Ectodermal cell (in vitro differentiated cells): Measurements from ENCODE around the gene RNLS.

Experiments used
- H3K27ac ChIP-seq: 2 replicates; pipeline ENCODE4 v1.7.0; 2013; ENCODE audit warnings: mild to moderate bottlenecking, low read depth, low read length; ENCODE audit not compliant: insufficient read depth, poor library complexity, severe bottlenecking
- H3K27me3 ChIP-seq: 2 replicates; pipeline ENCODE4 v1.7.0; 2013; ENCODE audit warnings: mild to moderate bottlenecking, low read length; ENCODE audit not compliant: insufficient read depth, control insufficient read depth, poor library complexity, severe bottlenecking
- H3K36me3 ChIP-seq: one replicate; pipeline ENCODE4 v1.7.0; 2013; ENCODE audit warnings: low read length; ENCODE audit not compliant: control insufficient read depth, insufficient read depth
- H3K4me1 ChIP-seq: one replicate; pipeline ENCODE4 v1.7.0; 2013; ENCODE audit warnings: low read length; ENCODE audit not compliant: control insufficient read depth, insufficient read depth
- H3K4me3 ChIP-seq: 2 replicates; pipeline ENCODE4 v1.7.0; 2013; ENCODE audit warnings: low read depth, low read length, control low read depth; ENCODE audit not compliant: insufficient read depth
- H3K9me3 ChIP-seq: 2 replicates; pipeline ENCODE4 v1.7.0; 2013; ENCODE audit warnings: mild to moderate bottlenecking, low read length, moderate library complexity; ENCODE audit not compliant: control insufficient read depth
- WGBS, 2 experiments: methylation state at CpG; one replicate each; pipeline ENCODE4 v1.1.7; 2013; ENCODE audit warnings: missing lambda C conversion rate in 2 of 2; 5-methylcytosine and 5-hydroxymethylcytosine counted together

Gene RNLS

GRCh38 chr10:88227342-88228018 is 355.6 kb downstream of the RNLS start:
- no peak overlapping the region for H3K4me3 ChIP-seq
- H3K9me3 ChIP-seq = no peaks in the 10 kb centered on the region
- H3K27ac ChIP-seq = no peak overlapping the region
- H3K36me3 ChIP-seq = no peaks in the 10 kb centered on the region
- no peaks in the 10 kb centered on the region for H3K27me3 ChIP-seq
- 78 to 80% methylated on average over 8 of the region's 8 CpGs for WGBS, 2 experiments
- peaks cover 12% of the 10 kb centered on the region for H3K4me1 ChIP-seq

- peaks cover 12% of the 10 kb centered on the region for H3K4me1 ChIP-seq
- no peaks in the 10 kb centered on the region for H3K9me3 ChIP-seq
- H3K27me3 ChIP-seq = no peaks in the 10 kb centered on the region
- H3K36me3 ChIP-seq = no peaks in the 10 kb centered on the region
- H3K27ac ChIP-seq = no peak overlapping the region
- WGBS, 2 experiments = 77 to 100% methylated on average over 1 of the region's 1 CpG
- no peak overlapping the region for H3K4me3 ChIP-seq
These were observed 356.2 kb downstream of the RNLS start for GRCh38 chr10:88226891-88227290.

GRCh38 chr10:88226071-88226659 is 357.0 kb downstream of the RNLS start:
- Histone ChIP-seq H3K27me3 (no peaks in the 10 kb centered on the region), H3K9me3 (no peaks in the 10 kb centered on the region), H3K4me3 (no peak overlapping the region), H3K4me1 (peaks cover 12% of the 10 kb centered on the region), H3K36me3 (no peaks in the 10 kb centered on the region), H3K27ac (no peak overlapping the region)
- 92 to 96% methylated on average over 1 to 2 of the region's 2 CpGs for WGBS, 2 experiments
